OCI-M1 (cell line): ENCODE data around the gene GAL3ST1.
"Not testable (repeated sequence)": the region's sequence is repeated elsewhere in the genome, so short reads cannot be mapped to it uniquely, and the experiment has no call there.

Experiments
- DNase-seq: peaks from one replicate; lab custom pipeline; 2025; lab: John Stamatoyannopoulos, UW

Gene GAL3ST1

DNA sequence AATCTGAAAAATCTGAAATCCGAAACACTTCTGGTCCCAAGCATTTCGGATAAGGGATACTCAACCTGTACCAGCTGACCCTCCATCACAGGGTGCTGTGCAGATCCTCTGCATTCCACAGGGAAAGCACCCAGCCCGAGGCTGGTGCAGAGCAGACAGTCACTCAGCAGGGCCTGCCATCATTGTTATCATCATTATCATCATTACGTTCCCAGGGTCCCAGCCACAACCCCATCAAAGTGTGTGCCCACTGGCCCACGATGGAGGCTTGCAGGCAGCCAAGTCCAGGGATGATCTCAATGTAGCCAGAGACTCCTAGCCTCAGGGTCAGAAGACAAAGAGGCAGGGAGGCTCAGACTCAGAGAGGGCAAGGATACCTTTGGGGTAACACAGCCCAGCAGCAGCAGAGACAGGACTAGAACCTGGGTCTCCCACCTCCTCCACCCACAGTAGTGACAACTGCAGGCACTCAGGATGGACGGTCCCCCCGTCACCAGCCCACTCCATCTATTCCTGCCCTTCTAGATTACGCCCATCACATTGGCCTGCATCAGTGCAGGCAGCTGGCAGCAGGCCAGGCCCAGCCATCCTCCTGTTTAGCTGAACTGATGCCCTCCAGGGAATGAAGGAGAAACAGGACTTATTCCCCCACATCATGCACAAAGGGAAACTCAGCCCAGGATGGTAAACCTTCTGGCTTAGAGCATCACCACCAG, 10.3 kb downstream of the GAL3ST1 start:
- no peak for DNase-seq

DNA sequence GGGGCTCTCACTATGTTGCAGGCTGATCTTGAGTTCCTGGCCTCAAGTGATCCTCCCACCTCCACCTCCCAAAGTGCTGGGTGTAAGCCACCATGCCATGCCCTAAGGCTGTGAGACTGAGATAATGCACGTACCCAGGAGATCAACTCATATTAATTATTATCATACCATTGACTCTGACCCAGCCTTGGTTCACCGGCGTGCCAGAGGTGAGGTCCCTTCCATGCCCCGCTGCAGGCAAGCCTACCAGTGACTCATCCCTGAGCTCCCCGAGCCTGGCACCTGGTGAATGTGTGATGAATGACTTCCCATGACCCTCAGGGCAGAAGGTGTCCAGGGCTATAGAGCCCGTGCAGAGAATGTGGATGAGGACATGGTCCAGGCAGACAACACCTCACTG, 12.1 kb downstream of the GAL3ST1 start:
- no peak for DNase-seq

DNA sequence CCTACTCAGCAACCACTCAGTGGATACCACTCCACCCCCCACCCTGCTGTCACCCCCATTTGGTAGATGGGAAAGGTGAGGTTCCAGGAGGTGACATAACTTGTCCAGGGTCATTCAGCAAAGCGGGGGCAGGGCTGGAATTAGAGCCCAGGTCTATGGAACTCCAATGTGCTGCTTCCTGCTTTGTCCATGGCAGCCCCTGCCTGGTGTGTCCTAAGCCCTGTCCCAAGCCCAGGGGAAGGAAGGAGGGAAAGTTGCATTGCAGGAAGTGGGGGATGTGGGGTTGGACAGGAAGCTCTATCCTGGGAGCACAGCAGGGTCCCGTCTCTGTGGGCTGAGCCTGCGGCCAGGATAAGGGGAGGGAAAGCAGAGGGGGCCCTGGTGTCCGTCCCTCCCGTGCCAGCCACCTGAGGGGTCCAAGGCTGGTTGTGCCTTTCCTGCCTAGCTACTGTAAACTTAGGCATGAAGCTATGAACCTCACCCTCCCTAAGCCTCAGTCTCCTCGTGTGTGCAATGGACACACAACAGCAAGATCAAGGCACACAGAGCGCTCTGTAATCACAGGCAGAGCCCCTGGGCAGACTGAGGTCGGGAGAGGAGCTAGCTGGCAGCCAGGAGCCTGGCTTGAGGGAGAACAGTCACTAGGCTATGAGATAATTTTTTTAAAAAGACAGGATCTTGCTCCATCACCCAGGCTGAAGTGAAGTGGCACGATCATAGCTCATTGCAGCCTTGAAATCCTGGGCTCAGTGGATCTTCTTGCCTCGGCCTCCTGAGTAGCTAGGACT, 12.9 kb downstream of the GAL3ST1 start:
- no peak for DNase-seq

DNA sequence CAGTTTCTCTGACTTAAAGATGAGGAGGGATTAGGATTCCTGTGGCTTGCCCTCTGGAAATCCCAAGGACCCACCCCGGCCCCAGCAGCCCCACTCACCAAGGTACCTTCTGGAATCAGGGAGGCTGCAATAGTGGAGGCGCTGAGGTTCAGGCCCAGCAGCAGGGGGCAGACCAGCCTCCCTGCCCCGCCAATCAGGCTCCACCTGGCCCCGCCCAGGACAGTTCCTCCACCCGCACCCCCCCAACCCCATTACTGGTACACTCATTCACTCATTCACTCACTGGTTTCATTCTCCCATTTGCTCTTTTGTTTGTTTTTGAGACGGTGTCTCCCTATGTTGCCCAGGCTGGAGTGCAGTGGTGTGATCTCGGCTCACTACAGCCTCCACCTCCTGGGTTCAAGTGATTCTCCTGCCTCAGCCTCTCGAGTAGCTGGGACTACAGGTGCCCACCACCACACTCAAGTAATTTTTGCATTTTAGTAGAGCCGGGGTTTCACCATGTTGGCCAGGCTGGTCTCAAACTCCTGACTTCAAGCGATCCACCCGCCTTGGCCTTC, 13.7 kb downstream of the GAL3ST1 start:
- peak; percentile 35 for DNase-seq

DNA sequence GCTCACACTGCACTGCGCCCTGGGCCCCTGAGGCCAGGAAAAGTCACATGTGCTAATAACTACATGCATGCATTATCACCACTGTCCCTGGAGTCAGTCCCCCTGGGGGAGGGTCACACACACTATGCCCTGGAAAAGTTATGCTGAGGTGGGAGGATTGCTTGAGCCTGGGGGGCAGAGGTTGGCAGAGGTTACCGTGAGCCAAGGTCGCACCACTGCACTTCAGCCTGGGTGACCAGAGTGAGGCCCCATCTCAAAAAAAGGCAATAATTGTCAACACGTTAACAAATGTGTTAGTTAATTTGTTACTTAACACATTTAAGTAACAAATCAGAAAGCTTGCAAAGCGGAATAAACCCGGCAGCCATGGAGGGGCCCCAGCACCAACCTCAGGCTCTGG, 14.6 kb downstream of the GAL3ST1 start:
- DNase-seq: no peak

DNA sequence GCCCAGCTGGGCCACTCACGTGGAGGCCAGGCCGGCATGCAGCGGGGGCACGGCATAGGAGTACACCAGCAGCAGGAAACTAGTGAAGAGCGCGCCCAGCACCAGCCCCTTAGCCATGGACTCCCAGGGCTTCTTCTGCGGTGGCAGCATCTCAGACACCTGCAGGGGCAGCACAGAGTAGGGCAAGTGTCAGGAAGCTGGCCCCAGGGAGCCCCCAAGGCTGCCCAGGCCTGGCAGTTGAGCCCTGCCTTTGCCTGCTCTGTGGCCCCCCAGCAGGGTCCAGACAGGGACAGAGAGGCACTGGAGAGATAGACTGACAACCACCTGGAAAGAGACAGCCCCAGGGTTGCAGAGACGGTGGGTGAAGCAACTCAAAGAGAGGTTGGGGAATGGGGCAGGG, 17.2 kb downstream of the GAL3ST1 start:
- no peak for DNase-seq

DNA sequence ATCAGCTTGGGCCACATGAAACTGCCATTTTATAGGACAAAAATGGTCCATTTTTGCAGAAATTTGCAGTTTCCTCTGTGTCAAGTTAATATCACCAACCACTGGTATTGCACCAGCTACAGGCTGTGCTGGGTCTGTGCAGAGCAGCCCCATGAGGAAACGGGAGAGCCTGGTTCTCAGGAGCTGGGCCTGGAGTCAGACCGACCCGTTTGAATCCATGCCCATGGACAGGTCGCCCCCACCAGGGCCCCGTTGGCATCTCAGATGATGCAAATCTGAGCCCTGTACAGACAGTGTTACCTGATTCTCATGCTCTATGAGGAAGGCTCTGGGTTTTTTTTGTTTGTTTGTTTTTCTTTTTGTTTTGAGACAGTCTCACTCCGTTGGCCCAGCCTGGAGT, 18.1 kb downstream of the GAL3ST1 start:
- no peak for DNase-seq

DNA sequence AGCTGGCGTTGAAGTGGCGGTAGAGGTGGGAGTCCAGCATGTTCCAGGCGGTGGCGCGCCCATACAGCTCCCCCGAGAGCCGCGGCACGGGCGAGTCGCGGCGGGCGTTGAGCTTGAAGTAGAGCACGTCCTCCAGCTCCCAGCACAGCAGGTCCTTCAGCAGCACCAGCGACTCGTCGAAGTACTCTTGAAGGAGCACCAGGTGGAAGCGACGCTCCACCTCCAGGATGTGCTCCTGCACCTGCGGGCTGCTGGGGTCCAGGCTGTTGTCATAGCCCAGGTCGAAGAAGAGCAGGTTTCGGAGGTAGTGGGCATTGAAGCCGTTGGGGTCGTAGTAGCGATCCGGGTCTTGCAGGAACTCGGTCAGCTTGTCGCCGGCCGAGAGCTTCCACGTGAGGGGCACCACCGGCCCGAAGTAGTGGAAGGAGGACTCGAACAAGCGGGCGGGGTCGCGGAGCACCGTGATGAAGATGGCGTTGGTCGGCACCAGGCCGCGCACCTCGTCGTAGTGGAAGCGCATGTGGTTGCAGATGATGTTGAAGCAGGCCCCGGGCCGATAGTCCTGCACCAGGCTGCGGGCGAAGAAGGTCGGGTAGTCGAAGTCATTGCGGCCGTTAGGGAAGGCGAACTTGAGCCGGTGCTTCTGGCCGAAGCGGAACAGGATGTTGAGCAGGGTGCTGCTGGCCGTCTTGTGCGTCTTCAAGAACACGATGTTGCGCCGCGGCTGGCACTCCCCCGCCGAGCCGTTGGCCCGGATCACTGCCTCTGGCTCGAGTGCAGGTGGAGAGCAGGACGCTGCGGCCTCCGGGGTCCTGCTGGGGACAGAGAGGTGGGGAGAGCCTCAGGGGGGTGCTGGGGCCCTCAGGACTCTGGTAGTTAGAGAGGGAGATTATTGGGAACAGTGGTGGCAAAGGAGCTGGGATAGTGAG, 18.9 kb downstream of the GAL3ST1 start:
- no peak for DNase-seq

DNA sequence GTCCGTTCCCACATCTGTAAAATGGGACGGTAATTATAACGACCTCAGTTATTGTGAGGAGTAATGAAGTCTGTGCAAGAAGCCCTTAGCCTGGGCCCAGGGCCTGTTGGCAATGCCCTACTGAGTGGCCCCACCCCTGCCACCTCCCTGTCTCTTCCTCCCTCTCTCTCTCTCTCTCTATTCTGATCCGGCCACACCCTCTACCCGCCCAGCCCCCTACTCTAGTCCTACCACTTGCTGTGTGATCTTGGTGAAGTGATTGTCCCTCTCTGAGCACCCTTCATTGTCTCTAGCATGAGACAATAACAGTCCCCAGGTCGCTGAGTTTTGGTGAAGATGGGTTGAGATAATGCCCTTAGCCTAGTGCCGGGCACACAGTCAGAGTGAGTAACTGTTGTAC, 20.5 kb downstream of the GAL3ST1 start:
- no peak for DNase-seq

DNA sequence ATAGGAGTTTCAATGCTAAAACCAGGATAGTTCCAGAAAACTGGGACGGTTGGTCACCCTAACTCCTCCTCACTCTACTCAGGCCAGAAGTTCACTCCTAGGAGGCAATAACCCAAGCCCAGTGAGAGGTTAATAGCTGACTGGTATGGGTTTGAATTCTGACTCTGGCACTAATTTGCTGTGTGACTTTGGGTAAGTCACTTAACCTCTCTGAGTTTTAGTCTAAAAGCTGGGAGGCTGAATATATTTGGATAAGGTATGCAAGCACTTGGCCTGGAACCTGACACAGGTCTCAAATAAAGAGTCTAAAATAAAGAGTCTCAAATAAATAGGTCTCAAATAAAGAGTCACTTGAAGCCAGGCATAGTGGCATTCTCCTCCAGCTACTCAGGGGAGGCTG, 21.7 kb downstream of the GAL3ST1 start:
- no peak for DNase-seq

DNA sequence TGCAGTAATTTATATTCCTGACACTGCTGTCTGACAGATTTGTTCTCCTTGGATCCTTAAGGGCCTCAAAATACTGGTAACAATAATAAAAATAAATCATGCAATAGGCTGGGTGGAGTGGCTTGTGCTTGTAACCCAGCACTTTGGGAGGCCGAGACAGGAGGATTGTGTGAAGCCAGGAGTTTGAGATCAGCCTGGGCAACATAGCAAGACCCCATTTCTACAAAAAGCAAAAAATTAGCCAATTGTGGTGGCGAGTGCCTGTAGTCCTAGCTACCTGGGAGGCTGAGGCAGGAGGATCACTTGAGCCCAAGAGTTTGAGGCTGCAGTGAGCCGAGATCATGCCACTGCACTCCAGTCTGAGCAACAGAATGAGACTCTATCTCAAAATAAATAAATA, 22.7 kb downstream of the GAL3ST1 start:
- DNase-seq: not testable (repeated sequence)

DNA sequence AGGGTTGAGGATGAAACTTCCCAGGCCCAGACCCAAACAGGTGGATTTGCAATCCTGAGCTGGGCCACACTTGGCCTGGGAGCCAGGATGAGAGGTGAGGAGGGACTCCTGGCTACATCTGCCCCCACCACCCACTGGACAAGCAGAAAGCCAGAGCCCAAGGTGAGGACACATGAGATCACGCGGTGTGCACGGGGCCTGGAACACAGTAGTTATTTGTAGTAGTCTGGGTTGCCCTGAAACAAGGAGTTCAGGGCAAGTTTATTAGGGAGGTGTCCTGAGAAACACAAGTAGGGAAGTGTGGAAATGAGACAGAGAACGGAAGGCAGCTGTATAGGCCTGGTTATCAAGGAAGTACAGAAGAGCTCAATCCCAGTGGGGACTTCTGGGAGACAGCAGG, 27.3 kb downstream of the GAL3ST1 start:
- no peak for DNase-seq

DNA sequence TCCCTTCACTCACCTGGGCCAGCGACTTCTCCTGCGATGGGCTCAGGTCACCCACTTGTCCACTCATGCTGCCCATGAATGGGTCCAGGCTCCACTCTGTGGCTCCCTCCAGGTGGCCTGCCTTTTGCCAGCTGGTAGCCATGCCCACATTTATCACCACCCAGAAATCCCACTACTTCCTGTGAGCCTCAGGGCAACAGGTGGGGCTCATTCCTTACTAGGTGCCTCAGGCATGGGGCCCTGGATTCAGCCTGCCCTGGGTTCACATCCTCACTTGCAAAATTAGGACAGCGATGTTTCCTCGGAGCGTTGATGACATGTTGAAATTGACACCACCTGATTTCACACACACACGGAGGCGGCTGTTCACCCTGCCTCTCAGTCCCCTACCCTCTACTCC, 27.8 kb downstream of the GAL3ST1 start, which contains the start of gene SEC14L6:
SEC14L6 (minus strand) TSS at position 126 of the 400 bp plus-strand sequence; CDS start at position 67, 59 bp downstream.
- DNase-seq: no peak

DNA sequence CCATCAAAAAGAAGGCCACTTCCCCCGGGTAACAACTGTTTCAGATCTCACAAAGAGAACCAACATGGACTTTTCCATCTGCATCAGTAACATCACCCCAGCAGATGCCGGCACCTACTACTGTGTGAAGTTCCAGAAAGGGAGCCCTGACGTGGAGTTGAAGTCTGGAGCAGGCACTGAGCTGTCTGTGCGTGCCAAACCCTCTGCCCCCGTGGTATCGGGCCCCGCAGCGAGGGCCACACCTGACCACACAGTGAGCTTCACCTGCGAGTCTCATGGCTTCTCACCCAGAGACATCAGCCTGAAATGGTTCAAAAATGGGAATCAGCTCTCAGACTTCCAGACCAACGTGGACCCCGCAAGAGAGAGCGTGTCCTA, 31.7 kb downstream of the GAL3ST1 start:
- no peak for DNase-seq

DNA sequence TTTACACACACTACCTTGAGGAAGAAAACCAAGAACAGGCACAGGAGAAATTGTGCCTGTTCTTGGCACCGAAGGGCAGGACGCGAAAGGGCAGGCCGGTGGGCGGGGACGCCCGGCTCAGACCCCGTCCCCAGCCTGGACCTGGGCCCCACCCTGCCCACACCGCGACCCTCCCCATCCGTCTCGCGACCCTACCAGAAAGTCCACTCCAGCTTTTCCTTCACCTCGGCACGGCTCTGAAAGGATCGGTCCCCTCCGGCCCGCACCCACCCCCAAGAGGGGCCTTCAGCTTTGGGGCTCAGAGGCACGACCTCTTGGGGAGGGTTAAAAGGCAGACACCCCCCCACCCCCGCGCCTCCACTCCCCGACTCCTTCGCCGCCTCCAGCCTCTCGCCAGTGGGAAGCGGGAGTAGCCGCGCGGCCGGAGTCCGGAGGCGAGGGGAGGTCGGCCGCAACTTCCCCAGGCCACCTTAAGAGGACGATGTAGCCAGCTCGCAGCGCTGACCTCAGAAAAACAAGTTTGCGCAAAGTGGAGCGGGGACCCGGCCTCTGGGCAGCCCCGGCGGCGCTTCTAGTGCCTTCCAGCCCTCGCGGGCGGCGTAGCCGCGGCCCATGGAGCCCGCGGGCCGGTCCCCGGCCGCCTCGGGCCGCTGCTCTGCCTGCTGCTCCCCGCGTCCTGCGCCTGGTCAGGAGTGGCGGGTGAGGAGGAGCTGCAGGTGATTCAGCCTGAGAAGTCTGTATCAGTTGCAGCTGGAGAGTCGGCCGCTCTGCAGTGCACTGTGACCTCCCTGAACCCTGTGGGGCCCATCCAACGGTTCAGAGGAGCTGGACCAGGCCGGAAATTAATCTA, 32.3 kb downstream of the GAL3ST1 start:
- no peak for DNase-seq

DNA sequence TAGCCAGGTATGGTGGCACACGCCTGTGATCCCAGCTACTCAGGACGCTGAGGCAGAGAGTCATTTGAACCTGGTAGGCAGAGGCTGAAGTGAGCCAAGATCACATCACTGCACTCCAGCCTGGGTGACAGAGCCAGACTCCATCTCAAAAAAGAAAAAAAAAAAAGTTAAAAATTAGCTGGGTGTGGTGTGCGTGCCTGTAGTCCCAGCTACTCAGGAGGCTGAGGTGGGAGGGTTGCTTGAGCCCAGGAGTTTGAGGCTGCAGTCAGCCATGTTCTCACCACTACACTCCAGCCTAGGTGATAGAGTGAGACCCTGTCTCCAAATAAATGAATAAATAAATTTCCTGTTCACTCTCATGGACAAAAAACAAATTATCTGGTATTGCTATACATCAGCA, 33.0 kb downstream of the GAL3ST1 start:
- not testable (repeated sequence) for DNase-seq

DNA sequence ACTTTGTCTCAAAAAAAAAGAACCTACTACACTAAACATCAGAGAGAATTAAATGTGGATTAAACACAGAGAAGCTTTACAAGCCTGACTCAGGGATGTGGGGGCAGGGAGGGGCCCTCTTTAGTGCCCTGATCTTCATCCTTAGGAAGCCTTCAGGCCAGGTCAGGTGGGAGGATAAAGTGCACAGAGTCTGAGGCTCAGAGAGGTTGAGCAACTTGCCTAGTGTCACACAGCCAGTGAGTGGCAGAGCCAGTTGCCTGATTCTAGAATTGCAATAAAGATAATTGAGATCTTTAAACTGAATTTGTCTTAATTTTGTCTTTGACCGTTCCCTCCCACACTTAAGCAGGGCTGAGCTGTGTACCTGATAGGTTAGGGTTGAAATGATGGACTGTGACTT, 35.1 kb downstream of the GAL3ST1 start:
- no peak for DNase-seq

DNA sequence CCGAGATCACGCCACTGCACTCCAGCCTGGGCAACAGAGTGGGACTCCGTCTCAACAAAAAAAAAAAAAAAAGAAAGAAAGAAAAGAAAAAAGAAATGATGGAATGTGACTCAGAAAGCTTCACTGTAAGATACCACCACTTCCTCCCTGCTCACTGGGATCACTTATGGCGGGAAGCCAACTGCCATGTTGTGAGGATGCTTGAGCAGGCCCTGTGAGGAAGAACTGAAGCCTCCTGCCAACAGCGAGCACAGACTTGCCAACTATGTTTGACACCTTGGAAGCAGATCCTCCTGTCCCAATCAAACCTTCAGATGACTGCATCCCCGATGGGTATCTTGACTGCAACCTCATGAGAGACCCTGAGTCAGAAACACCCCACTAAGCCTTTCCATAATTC, 36.2 kb downstream of the GAL3ST1 start:
- peak; percentile 7 for DNase-seq

DNA sequence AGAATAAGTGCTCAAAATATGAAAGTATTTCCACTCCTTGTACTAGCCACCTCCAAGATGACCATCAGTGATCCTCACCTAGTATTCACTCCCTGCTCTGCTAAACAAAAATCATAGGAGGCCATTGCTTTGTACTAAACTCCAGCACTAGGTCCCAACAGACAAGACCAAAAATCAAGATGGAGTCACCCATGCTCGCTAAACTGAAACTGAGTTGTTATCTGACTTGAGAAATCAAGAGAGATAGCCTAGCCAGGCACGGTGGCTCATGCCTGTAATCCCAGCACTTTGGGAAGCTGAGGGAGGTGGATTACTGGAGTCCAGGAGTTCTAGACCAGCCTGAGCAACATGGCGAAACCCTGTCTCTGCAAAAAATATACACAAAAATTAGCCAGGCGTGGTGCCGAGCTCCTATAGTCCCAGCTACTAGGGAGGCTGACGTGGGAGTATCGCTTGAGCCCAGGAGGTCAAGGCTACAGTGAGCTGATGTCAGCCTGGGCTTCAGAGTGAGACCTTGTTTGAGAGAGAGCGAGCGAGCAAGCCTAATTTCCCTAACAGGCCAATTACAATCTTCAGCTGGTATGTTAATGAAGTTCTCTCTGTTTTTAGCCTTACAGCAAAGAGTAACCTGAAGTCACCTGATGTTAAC, 37.3 kb downstream of the GAL3ST1 start:
- no peak for DNase-seq

DNA sequence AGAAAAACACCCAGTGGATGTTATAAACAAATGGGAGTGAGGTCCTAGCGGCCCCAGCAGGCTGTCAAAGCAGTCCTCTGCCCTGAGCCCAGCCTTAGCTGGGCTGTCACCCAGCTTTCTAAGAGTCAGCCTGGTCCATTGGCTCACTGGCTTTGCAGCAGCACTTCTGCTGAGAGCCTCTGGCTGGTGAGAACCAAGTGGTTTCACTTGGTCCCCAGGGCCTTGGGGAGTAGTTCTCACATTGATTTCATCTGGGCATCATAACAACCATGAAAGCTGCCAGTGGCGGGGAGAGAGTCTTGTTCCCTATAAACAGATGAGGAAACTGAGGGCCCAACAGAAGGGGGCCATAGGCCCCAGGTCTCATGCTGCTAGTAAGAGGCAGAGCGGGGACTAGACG, 39.3 kb downstream of the GAL3ST1 start:
- no peak for DNase-seq
